Stimulated activated CD4-positive, alpha-beta T cell treated with anti-CD3 and anti-CD28 coated beads, Interleukin-12 subunit alpha, Interleukin-12 subunit beta, amount 100 ng/mL, for 4 hours (primary cell): Measurements from ENCODE around the gene PPP1R12C.
"Not testable (repeated sequence)": the region's sequence is repeated elsewhere in the genome, so short reads cannot be mapped to it uniquely, and the experiment has no call there.

Source experiments
- DNase-seq: peaks from one replicate; pipeline ENCODE4 v3.0.0-alpha.2; 2020

Gene PPP1R12C

GRCh38 chr19:55116859-55117662, at the start of gene PPP1R12C:
TSS of gene PPP1R12C (minus strand) at chr19:55117637. CDS start at chr19:55117543, 94 bp downstream.
- no peak for DNase-seq

GRCh38 chr19:55166530-55167268, 49.3 kb upstream of the PPP1R12C start, which contains the start of gene DNAAF3:
TSS of gene DNAAF3 (minus strand) at chr19:55166613. CDS start at chr19:55166413, 200 bp downstream.
- DNase-seq, result peak; percentile 71

GRCh38 chr19:55165952-55166529, 48.6 kb upstream of the PPP1R12C start:
- DNase-seq, result peak; percentile 46

GRCh38 chr19:55161571-55162322, 44.3 kb upstream of the PPP1R12C start:
- DNase-seq, result no peak

- DNase-seq, result no peak
Measured at GRCh38 chr19:55160986-55161365, 43.5 kb upstream of the PPP1R12C start.

GRCh38 chr19:55160128-55160985, 42.9 kb upstream of the PPP1R12C start:
- peak; percentile 84 for DNase-seq

GRCh38 chr19:55158848-55159749, 41.7 kb upstream of the PPP1R12C start:
- no peak for DNase-seq

GRCh38 chr19:55158423-55158822, 41.0 kb upstream of the PPP1R12C start:
- no peak for DNase-seq

GRCh38 chr19:55157064-55157908, 39.8 kb upstream of the PPP1R12C start, which contains the start of gene TNNI3:
TSS of gene TNNI3 (minus strand) at chr19:55157732. CDS start at chr19:55157589, 143 bp downstream.
- DNase-seq, result no peak

GRCh38 chr19:55156202-55157063, 39.0 kb upstream of the PPP1R12C start:
- DNase-seq, result peak; percentile 29

- not testable (repeated sequence) for DNase-seq
Measured at GRCh38 chr19:55155784-55156183, 38.3 kb upstream of the PPP1R12C start.

GRCh38 chr19:55153652-55154264, 36.3 kb upstream of the PPP1R12C start:
- no peak for DNase-seq

GRCh38 chr19:55152017-55152416, 34.6 kb upstream of the PPP1R12C start:
- no peak for DNase-seq

- DNase-seq, result no peak
Measured at GRCh38 chr19:55149078-55150003, 31.9 kb upstream of the PPP1R12C start, which contains the start of gene TNNT1. TSS of gene TNNT1 (minus strand) at chr19:55149206. CDS start at chr19:55147157, 2,049 bp downstream.

- no peak for DNase-seq
Measured at GRCh38 chr19:55147545-55148251, 30.3 kb upstream of the PPP1R12C start.

GRCh38 chr19:55146705-55147273, 29.4 kb upstream of the PPP1R12C start:
- DNase-seq, result no peak
